GM10248 (cell line): ENCODE data around the gene CADM1.

Experiments used
- CTCF ChIA-PET: fragments of 300-600 bp; sonication (Branson Sonifier 250); formaldehyde crosslinking; extraction: SDS; loops from one replicate; lab custom pipeline; 2021; ENCODE audit warnings: antibody characterized with exemption; lab: Yijun Ruan, JAX
- POLR2A ChIA-PET: fragments of 350-650 bp; sonication (Branson Sonifier 250); formaldehyde crosslinking; extraction: SDS; loops from one replicate; lab custom pipeline; 2020; ENCODE audit warnings: antibody characterized with exemption; lab: Yijun Ruan, JAX
- DNase-seq: peaks from one replicate; pipeline ENCODE4 v3.0.0; 2012; ENCODE audit errors: extremely low spot score
- TF ChIP-seq, protein P1 (sequence below): IDR thresholded peaks from 2 replicates; pipeline ENCODE4 v1.5.1; 2012; ENCODE audit warnings: mild to moderate bottlenecking, low read depth; ENCODE audit errors: extremely low read depth, missing control alignments, control extremely low read depth

Gene CADM1

DNA sequence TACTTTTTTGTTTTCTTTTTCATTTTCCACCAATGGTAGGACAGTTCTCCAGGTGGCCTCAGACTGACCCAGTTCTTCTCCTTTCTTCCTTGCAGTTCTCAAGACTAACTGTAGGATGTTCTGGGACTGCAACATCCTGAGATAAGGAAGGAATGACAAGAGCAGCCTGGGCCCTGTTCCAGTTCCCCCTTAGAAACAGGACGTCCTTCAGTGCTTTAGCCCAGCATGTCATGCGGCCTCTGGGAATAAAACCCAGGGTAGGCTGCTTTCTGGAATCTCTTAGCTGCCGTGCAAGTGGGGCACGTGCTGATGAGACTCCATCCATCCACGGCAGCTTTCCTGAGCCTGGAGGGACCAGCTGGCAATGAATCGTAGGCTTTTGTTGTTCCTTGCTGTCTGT is 24.0 kb upstream of the CADM1 start:
- ChIA-PET POLR2A (no interaction called here), CTCF (no interaction called here)
- TF ChIP-seq, protein P1, sequence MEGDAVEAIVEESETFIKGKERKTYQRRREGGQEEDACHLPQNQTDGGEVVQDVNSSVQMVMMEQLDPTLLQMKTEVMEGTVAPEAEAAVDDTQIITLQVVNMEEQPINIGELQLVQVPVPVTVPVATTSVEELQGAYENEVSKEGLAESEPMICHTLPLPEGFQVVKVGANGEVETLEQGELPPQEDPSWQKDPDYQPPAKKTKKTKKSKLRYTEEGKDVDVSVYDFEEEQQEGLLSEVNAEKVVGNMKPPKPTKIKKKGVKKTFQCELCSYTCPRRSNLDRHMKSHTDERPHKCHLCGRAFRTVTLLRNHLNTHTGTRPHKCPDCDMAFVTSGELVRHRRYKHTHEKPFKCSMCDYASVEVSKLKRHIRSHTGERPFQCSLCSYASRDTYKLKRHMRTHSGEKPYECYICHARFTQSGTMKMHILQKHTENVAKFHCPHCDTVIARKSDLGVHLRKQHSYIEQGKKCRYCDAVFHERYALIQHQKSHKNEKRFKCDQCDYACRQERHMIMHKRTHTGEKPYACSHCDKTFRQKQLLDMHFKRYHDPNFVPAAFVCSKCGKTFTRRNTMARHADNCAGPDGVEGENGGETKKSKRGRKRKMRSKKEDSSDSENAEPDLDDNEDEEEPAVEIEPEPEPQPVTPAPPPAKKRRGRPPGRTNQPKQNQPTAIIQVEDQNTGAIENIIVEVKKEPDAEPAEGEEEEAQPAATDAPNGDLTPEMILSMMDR: no peak
- DNase-seq: no peak

DNA sequence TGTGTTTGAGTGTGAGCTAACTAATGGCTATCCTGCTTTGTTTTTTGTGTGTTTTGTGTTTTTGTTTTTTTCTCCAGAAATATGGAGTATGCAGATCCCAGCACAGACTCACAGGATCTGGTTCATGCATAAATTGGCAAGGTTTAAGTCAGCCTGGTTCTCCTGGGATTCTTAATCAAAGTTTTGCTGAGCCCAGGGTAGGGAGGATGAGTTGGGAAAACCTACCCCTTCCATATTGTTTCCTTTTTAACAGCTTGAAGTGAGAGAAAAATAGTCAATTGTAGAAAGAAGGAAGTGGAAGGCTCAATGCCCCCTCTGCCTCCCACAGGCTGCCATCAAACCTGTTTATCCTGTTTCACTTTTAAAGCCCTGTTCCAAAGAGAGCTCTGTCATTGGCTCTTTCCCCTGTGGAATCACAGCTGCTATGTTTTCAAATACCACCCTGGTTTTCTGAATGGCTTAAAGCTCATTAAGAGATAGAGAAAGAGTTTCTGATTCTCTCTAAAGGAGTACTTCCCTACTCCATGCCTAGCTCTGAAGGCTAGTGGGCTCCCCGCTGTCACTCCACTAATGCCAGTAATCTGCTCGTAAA is 23.4 kb upstream of the CADM1 start:
- no peak for DNase-seq
- POLR2A ChIA-PET: no interaction called here
- TF ChIP-seq, protein P1: no peak
- CTCF ChIA-PET: no interaction called here

DNA sequence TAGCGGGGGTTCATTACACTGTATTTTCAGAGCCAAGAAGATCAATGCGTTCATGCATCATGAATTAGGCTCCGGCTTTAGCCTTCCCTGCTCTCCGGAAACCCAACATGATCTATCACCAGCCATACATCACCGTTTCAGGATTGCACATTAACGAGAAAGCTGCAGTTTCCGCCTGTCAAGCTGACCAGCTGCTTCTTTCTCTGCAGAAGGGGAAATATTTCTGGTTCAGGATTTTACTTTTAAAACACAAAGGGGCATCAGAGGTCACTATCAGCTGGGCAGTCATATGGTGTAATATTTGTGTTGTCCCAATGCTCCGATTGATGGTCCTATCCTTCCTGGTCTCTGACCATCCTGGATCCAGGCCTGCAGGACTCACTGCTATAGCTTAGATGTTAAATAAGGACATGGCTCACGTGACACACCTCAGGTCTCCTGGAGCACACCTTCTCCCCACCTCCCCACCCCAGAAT is 21.4 kb upstream of the CADM1 start:
- TF ChIP-seq, protein P1: no peak
- CTCF ChIA-PET: interaction anchor here (1.7 kb wide), 1 partner anchor 9 kb away, joined by 4 read pairs; no protein-coding TSS in a partner anchor
- DNase-seq: no peak
- POLR2A ChIA-PET: no interaction called here

DNA sequence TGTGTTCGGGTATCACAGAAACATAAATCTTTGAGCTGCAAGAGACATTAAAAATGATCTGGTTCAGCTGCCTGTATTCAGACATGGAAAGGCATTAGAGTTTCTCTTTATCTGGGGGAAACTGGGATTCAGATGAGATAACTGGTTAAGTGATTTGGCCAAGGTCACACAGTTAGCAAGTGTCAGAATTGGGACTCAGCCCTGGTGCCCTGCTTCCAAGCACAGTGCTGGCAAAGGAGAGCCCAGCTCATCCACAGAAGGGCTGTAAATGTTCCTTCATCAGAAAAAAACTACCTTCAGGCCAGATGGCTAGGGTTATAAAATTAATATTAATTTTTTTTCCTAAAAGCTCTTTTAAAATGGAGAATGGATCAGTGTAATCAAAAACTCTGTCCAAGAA is 20.4 kb upstream of the CADM1 start:
- POLR2A ChIA-PET: no interaction called here
- TF ChIP-seq, protein P1: no peak
- CTCF ChIA-PET: interaction anchor here (0.9 to 1.7 kb wide), 2 partner anchors 10 to 17 kb away, joined by 4 read pairs; no protein-coding TSS in a partner anchor
- no peak for DNase-seq

DNA sequence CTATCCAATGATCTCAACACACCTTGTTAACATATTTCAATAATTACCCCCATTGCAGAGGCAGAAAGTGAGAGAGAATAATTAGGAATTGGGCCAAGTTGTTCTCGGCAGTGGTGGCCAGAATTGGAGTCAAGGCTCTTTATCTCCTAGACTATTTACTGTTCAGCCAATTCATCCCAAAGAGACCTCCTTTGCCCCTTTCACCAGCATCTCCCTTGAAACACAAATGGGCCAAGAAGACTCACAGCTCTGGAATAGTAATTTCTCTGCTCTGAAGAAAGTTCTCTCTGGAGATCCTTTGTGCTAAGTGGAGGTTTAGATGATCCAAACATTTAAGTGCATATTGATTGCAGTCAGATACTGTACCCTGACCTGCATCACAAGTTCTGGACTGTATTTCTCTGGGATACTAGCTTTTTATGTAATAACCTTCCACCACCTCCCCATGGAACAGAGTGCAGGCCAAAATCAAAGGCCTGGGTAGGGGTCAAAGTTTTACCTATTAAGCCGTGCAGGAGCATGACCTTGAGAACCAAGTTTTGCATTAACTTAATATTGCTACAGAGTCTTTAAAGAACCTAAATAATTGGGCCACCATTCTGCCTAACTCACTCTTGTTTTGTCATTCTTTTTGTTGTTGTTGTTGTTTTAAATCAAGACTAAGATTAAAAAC is 19.6 kb upstream of the CADM1 start:
- CTCF ChIA-PET: interaction anchor here (0.9 kb wide), 1 partner anchor 17 kb away, joined by 4 read pairs; no protein-coding TSS in a partner anchor

DNA sequence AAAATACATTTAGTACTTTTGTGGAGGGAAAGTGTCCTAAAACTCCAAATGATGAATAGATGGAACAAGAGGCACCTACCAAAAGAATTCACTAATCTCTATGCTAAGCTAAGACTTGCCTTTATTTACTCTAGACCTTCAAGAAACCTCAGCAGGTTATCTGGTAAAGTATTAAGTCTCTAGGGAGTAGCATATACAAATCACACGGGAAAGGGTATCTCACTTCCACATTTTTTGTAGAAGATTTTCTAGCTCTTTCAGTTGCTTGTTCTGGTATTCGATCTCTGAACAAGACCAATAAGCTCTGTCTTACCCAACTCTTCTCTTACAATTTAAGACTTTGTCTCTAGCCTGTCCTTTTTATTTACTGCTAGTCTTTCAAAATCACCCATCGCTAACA is 18.1 kb upstream of the CADM1 start:
- CTCF ChIA-PET: interaction anchor here (1.3 kb wide), 1 partner anchor 9 kb away, joined by 3 read pairs; no protein-coding TSS in a partner anchor
- POLR2A ChIA-PET: no interaction called here
- DNase-seq: peak; percentile 20
- TF ChIP-seq, protein P1: no peak

More for the DNA sequence above, 19.6 kb upstream of the CADM1 start:
- TF ChIP-seq, protein P1: no peak
- POLR2A ChIA-PET: no interaction called here
- DNase-seq: no peak
